Gastrocnemius medialis (tissue), 4 donors: Measurements from ENCODE around the gene MARK2. TPM values are rescaled to one million over a fixed set of nuclear protein-coding genes. Genes with fewer than 3 reads are reported as not detected.

Source experiments
- ATAC-seq, 2 donors: fragments of 150-250 bp; one replicate each; pipeline ENCODE4 v1.9.1; 2016
- DNase-seq, 2 donors: peaks; one replicate each; pipeline ENCODE4 v3.0.0-alpha.2; 2019
- H3K27ac ChIP-seq, 4 donors: fragments of 200-600 bp; sonication (generic); 1 replicate in 1 of 4; 2 replicates in 3 of 4; pipeline ENCODE4 v1.5.1; 2016 to 2018; ENCODE audit warnings: mild to moderate bottlenecking in 2 of 4, moderate library complexity in 1 of 4
- H3K27me3 ChIP-seq, 3 donors: fragments of 200-600 bp; sonication (generic) in 2 of 3; 1 replicate in 1 of 3; 2 replicates in 2 of 3; pipeline versions ENCODE4 v1.5.1 to v1.6.0; 2016 to 2019; ENCODE audit warnings: mild to moderate bottlenecking in 1 of 3, moderate library complexity in 1 of 3
- H3K36me3 ChIP-seq, 2 donors: fragments of 200-600 bp; sonication (generic) in 1 of 2; one replicate each; pipeline ENCODE4 v1.5.1; 2017 to 2018
- H3K4me1 ChIP-seq, 2 donors: fragments of 200-600 bp; sonication (generic) in 1 of 2; one replicate each; pipeline ENCODE4 v1.5.1; 2016 to 2017; ENCODE audit warnings: mild to moderate bottlenecking in 2 of 2
- H3K4me3 ChIP-seq, 4 donors: fragments of 200-600 bp; sonication (generic) in 3 of 4; 1 replicate in 1 of 4; 2 replicates in 3 of 4; pipeline ENCODE4 v1.5.1; 2016 to 2019; ENCODE audit warnings: mild to moderate bottlenecking in 2 of 4
- H3K9me3 ChIP-seq, 3 donors: fragments of 200-600 bp; sonication (generic) in 2 of 3; 1 replicate in 1 of 3; 2 replicates in 2 of 3; pipeline ENCODE4 v1.5.1; 2016 to 2019
- CTCF ChIP-seq, 5 experiments: fragments of 450-650 bp in 3 of 5; fragments of 200-600 bp in 2 of 5; sonication (generic) in 2 of 5; IDR thresholded peaks in 4 of 5; conservative IDR thresholded peaks in 1 of 5; 1 replicate in 4 of 5; 2 replicates in 1 of 5; pipeline ENCODE4 v1.5.1; 2016 to 2019; ENCODE audit warnings: antibody characterized with exemption in 5 of 5, mild to moderate bottlenecking in 3 of 5, moderate library complexity in 3 of 5
- POLR2A ChIP-seq, 2 donors: fragments of 450-650 bp; IDR thresholded peaks; one replicate each; pipeline ENCODE4 v1.6.1; 2017; ENCODE audit warnings: antibody characterized with exemption in 2 of 2, mild to moderate bottlenecking in 2 of 2, moderate library complexity in 2 of 2
- in situ Hi-C, 4 donors: fragments of 200-750 bp; cut with MboI; loops; one replicate each; pipeline versions ENCODE4 v1.15.0 to v1.8.0; 2017; ENCODE audit warnings: low sequenced_read_pairs in 4 of 4
- intact Hi-C: fragments of 100-400 bp; cut with DNase I; formaldehyde crosslinking; loops from one replicate; pipeline ENCODE4 v1.15.1; 2023; ENCODE audit warnings: low total_unique reads
- total RNA-seq, 4 donors: library from RNA; depleted of rRNA; stranded (reverse); fragments of >200 nt; gene quantifications; one replicate each; pipeline versions ENCODE4 v1.1.0 to v1.2.3, GENCODE V29; 2016

The MARK2 gene
- total RNA-seq, 4 donors from 2014 or later, result 17.8 to 37.2 (median 30.3) TPM

DNA sequence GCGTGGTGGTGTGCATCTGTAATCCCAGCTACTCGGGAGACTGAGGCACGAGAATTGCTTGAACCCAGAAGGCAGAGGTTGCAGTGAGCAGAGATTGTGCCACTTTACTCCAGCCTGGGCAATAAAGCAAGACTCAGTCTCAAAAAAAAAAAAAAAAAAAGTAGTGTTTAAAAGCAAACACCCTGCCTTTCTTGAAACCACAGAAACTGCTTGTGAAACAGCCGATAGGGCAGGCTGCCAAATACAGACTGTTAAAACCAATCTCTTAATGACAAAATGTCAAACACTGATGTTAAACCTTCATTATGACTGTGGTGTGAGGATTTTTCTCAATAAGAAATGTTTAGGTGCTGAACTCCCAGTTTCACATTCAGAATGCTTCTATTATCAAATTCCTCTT lies 27.3 kb downstream of the MARK2 start:
- ATAC-seq (no peak), DNase-seq (peak in 1 of 2 donors; percentile 46)
- peaks cover 0 to 8% of the 10 kb centered on the region in 2 donors for H3K36me3 ChIP-seq
- no peak overlapping the region for H3K4me3 ChIP-seq
- H3K27me3 ChIP-seq, result no peaks in the 10 kb centered on the region
- TF ChIP-seq CTCF (IDR thresholded peaks at IDR 0.05 in 4 of 5, conservative IDR thresholded peaks at IDR 0.05 in 1 of 5), result no peak
- TF ChIP-seq POLR2A (IDR thresholded peaks at IDR 0.05), result no peak
- H3K9me3 ChIP-seq, result no peaks in the 10 kb centered on the region
- no peak overlapping the region for H3K27ac ChIP-seq
- in situ Hi-C loops, result no loop called here
- H3K4me1 ChIP-seq, result peaks cover 37% of the 10 kb centered on the region in 2 donors
- intact Hi-C loops, result no loop called here

DNA sequence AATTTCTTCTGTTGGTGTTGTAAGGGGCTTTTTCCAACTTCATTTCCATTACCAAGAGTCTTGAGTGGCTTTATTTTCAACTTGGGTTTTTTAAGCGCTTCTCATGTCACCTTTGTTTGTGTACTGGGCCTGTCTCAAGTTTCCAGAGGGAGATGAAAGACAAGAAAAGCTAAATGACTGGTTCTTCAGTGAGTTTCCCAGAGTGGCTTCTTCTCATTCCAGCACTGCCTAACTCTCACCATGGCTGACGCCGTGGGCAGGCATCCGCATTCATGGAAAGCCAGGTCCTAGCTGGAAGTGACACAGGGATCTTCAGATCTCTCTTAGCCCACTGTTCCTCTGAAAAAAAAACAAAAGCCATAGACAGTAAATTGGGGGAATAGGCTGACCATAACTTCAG lies 28.6 kb downstream of the MARK2 start:
- peaks cover 0 to 3% of the 10 kb centered on the region in 2 donors for H3K36me3 ChIP-seq
- intact Hi-C loops, result no loop called here
- TF ChIP-seq CTCF (IDR thresholded peaks at IDR 0.05 in 4 of 5, conservative IDR thresholded peaks at IDR 0.05 in 1 of 5) (no peak), POLR2A (IDR thresholded peaks at IDR 0.05) (no peak)
- no peaks in the 10 kb centered on the region for H3K9me3 ChIP-seq
- in situ Hi-C loops, result no loop called here
- DNase-seq, result no peak
- no peak overlapping the region for H3K4me3 ChIP-seq
- peaks cover 47% of the 10 kb centered on the region in 2 donors for H3K4me1 ChIP-seq
- no peak for ATAC-seq
- H3K27me3 ChIP-seq, result no peaks in the 10 kb centered on the region
- no peak overlapping the region for H3K27ac ChIP-seq

GRCh38 chr11:63868399-63869064 lies 29.6 kb downstream of the MARK2 start:
- DNase-seq (no peak), ATAC-seq (no peak)
- in situ Hi-C loops (no loop called here), intact Hi-C loops (no loop called here)
- Histone ChIP-seq H3K27me3 (no peaks in the 10 kb centered on the region), H3K9me3 (no peaks in the 10 kb centered on the region), H3K4me1 (peaks cover 53 to 57% of the 10 kb centered on the region in 2 donors), H3K4me3 (no peak overlapping the region), H3K27ac (peak overlapping the region in 3 of 4 donors; percentile 10 to 64 (median 31)), H3K36me3 (no peaks in the 10 kb centered on the region)
- TF ChIP-seq POLR2A (IDR thresholded peaks at IDR 0.05) (no peak), CTCF (IDR thresholded peaks at IDR 0.05 in 4 of 5, conservative IDR thresholded peaks at IDR 0.05 in 1 of 5) (no peak)

DNA sequence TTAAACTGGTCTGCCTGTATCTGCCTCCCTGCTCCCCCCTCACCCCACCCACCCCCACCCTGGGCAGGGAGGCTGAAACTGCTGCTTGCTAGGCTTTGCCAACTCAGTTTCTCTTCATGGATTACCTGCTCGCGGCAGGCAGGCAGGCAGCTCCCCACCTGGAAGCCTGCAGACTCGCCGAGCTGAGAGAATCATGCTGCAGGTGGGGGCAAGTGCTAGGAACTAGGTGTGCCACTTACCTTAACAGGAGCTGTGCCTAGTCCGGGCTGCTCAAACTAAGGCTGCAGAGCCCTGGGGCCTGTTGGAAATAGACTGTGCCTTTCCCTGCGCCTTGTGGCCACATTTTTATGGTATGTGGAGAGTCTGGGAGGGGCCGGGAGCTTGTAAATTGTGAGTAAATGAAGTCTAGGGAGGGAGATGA lies 30.3 kb downstream of the MARK2 start:
- no peak for DNase-seq
- in situ Hi-C loops (no loop called here), intact Hi-C loops (no loop called here)
- no peak for TF ChIP-seq CTCF (IDR thresholded peaks at IDR 0.05 in 4 of 5, conservative IDR thresholded peaks at IDR 0.05 in 1 of 5)
- TF ChIP-seq POLR2A (IDR thresholded peaks at IDR 0.05), result no peak
- no peaks in the 10 kb centered on the region for H3K36me3 ChIP-seq
- no peak overlapping the region for H3K4me3 ChIP-seq
- no peak for ATAC-seq
- no peaks in the 10 kb centered on the region for H3K9me3 ChIP-seq
- peaks cover 53 to 59% of the 10 kb centered on the region in 2 donors for H3K4me1 ChIP-seq
- H3K27ac ChIP-seq, result peak overlapping the region in 1 of 4 donors; percentile 64
- no peaks in the 10 kb centered on the region for H3K27me3 ChIP-seq
